GM18505 (cell line): ENCODE data around the gene BNC2.

Experiments
- ATAC-seq: cut with Tn5 transposase; IDR thresholded peaks from one replicate; pipeline ENCODE4 v1.9.1; 2021; ENCODE audit not compliant: unreplicated experiment
- POLR2A ChIP-seq: IDR thresholded peaks from 4 replicates; pipeline ENCODE4 v1.6.1; 2011; ENCODE audit warnings: borderline replicate concordance; ENCODE audit not compliant: insufficient read depth, insufficient read length; ENCODE audit errors: extremely low read depth

BNC2 gene

DNA sequence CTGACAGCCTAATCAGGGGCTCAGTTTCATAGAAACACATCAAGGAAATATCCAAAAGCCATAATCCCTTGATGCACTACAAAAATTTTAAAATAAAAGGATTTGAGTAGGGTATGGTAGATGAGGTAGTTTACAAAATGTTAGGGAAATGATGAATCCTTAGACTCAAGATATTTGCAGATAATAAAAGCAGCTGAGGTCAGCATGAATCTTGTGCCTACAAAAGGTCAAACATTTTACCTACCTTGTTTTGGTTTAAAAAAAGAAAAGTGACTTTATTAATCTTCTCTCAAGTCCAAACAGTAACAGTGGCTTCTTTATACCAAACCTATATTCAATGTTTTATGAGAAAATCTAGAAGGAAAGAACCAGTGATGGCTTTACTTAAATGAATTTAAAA lies 135.5 kb downstream of the BNC2 start:
- TF ChIP-seq POLR2A: no peak
- no peak for ATAC-seq

DNA sequence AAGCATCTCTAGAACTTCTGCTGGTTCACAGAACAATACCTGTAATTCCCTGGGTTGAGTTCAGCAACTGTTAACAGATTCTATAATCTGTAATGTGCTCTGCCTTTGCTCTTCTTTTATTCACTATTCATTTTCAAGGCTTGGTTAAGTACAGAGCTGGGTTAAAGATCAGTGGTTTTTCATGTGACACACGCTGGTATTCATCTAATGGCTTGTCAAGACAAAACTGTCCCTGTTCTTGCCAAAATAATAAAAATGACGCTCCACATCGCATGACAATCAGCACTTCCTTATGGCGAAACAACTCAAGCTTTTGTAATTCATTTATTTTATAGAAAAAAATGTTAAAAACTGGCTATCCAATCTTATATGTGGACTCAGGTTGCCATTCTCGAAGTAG lies 137.9 kb downstream of the BNC2 start:
- TF ChIP-seq POLR2A: no peak
- ATAC-seq: no peak

DNA sequence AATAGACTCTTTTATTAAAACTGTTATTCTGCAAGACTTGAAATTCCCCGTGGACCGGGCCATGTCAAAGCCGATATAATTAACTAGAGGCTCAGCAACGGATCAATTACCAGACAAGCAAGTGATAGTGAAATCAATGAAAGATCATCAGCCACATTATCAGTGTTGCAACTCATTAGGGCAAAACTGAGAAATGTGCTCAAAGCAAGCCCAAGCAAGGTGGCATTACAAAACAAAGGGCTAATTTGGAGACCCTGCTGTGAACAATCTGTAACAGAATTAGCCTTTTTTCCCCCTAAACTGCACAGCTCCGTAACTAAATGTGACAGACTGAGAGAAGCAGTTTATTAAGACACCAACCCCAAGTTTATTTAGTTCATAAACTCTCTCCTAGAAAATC lies 140.3 kb downstream of the BNC2 start:
- no peak for ATAC-seq

DNA sequence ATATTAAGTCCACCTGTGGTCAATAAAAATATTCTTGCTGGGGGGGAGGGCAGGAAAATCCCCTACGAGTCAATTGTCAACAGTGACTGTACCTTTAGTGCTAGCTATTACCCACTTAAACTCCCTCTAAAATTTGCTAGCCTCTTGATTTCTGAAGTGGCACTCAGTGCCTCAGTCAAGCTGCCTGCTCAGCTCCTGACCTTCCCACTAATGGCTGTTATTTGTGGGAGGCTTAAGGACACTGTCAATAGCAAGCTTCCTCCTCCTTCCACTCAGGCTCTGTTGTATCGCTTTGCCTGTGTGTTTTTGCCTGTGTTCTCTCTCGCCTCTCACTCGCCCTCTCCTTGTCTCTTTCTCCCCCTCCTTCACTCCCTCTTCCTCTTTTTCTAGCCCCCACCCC lies 140.8 kb downstream of the BNC2 start:
- no peak for ATAC-seq
- TF ChIP-seq POLR2A: no peak

More for the DNA sequence above, 140.3 kb downstream of the BNC2 start:
- no peak for TF ChIP-seq POLR2A

DNA sequence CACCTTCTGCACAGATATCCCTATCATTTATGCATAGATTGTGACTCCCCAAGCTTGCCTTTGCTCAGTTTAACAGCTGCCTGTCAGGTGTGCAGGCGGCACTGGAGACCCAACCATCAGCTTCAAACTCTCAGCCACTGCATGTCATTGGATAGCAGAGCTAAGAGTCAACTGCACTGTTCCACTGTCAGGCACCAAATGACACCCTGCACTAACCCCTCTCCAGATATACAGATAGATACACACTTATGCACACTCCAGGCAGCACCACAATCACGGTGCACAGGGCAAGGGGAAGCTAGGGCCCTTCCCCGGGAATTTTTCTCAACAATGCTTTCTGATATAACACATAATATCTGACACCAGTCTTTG lies 142.3 kb downstream of the BNC2 start:
- no peak for TF ChIP-seq POLR2A
- ATAC-seq: no peak

DNA sequence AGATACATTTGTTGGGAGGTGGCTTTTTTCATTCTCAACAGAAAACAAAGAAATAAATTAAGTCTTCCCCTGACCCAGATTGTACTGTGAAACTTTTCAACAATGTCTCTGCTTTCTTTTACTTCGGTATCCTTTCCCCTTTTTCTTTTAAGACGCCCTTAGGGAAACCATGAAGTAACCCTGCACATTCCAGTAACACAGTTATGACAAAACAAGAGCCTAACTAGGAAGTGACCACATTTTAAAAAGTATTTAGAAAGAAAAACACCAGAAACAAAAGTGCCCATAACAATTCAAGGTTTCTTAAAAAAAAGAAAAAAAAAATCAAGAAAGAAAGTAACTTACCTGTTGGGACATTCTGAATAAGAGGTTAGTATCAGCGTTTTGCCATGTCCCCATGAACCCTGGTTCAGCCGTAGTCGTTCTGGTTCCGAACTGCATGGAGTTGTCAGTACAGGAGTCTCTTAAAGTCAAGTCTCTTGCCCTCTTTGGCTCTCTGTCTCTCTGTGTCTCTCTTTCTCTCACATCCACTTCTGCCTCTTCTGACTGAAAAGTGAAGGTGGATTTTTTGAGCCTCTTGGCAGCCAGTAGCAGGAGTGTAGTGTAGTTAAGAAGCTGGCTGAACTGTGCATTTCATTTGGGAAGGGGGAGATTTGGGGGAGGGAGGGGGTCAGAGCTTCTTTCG lies 142.9 kb downstream of the BNC2 start:
- no peak for TF ChIP-seq POLR2A
- ATAC-seq: no peak

DNA sequence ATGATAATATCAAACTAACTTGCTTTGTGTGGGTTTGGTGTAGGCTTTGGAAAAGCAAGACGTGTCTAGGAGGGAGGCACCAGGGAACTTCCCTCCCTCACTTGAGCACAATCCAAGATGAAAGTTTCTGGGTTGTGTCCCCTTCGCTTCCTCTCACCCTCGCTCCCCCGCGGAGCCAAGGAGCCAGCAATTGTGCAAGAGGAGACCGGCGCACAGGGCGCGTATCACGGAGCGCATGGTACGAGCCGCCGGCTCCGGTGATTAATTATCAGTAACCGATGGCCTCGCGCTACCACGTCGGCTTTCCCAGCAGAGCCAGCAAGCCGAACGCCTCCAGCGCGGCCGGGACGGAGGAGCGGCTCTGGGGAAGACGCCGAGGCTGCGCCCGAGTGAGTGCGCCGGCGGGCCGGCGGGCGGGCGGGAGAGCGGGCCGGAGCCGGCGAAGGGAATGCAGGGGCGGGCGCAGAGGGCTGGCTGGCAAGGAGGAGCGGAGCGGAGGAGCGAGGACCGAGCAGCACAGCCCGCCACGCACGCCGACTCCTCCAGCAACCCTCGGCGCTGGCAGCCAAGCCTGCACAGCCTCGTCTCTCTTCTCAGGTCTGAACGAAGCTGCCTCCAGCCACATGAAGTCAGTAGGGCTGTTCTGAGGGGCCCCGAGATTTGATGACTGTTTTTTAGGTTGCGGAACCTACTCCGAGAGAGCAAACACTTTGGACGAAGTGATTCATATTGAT lies 143.6 kb downstream of the BNC2 start:
- peak; percentile 56 for ATAC-seq
- TF ChIP-seq POLR2A: no peak

DNA sequence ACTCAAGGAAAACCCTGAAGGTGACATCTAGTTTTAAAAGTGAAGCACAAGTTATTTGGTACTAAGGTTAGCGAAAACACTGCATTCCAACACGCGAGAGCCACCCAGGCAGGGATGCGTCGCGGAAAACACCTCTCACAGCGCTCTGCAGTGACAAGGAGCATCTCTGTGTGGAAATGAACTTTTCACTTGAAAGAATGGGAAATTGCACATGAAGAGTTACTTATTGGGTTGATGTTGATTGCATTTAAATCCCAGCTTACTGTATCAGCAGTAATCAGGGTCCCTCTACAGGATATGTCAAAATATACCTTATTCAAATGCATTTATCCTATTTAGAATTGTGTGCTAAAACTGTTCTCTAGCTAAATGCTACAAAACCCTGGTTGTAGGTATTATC lies 144.4 kb downstream of the BNC2 start:
- no peak for TF ChIP-seq POLR2A
- ATAC-seq: no peak

DNA sequence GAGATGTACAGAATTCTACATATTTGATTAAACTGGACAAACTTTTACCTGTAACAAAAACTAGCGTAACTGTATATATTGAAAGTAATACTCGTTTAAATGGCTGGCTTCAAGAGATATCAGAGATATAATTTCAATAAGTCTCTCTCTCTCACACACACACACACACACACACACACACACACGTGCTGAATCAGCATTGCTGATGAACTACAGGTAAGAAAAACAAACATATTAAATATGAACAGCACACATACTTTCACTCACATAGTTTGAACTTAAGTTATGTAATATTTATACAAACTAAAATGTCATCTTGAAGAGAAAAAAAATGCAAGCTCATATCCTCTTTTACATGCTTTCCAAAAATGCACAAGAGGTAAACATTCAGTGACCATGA lies 145.4 kb downstream of the BNC2 start:
- TF ChIP-seq POLR2A: no peak
- no peak for ATAC-seq

DNA sequence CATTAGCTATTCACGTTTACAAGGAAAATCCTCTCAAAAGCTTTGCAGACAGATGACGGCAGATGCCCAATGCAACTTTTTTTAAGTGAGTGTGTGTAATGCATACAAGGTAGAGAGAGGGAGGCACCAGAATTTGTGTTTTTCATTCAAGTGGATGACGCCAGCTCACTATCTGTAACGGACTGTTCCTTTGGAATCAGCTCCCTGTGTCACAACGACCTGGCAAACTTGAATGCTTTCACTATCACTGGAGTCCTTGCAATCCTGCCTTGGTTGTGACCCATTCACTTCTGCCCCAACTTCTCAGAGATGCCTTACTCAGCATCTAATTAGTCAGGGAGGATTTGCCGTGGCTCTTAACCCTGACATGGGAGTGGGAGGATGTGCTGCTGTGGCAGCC lies 148.5 kb downstream of the BNC2 start:
- no peak for ATAC-seq

DNA sequence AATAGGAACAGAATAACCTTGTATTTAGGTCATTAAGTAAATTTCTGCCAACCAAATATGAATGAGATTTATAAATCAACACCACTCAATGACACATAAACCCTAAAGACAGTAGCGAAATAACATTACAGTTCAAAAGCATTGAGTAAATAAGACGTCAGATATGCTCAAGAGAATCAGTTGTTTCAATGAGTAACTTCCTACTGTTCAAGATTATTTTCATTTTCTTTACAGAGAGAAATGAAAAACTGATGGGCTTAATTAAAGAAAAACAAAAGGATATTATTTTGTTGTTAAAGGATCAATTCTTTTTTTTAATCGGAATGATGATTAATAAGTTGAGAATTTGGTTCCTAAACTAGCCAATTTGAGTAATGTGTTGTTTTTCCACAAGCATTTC lies 150.1 kb downstream of the BNC2 start:
- TF ChIP-seq POLR2A: no peak
- no peak for ATAC-seq

More for the DNA sequence above, 148.5 kb downstream of the BNC2 start:
- no peak for TF ChIP-seq POLR2A

DNA sequence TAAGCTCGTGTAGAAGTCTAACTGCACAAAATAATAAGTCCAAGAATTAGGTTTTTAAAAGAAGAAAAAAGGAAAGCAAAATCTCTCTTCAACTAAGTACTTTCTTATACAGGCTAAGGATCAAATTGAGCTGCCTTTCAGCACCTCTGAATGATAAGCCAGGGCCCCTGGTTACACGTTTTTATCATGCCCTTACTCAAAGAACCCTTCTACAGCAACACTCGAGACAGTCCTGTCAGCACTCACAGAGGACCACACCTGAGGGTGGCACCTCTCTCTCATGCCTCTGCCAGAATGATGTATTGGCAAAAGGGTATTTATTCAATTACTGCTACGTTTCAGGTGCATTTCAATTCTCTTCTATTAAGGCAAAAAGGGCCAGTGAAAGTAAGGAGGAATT lies 150.5 kb downstream of the BNC2 start:
- TF ChIP-seq POLR2A: no peak
- ATAC-seq: no peak

DNA sequence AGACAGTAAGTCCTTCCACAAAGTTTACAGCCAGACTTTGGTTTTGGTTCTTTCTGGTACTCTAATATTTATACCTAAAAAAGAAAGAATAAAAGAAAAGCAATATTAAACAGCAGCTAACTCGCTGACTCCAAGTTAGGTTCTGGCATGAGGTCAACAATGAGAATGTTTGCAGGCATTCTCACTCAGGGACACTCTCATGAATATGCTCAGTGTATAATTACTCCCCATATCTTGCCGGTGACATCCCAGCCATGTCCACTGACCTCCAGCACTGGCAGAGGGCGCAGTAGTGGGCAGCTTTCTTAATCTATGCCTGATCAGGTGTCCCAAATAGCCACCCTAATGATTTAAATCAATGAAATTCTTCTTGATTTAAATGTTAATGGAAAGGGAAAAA lies 151.5 kb downstream of the BNC2 start:
- no peak for TF ChIP-seq POLR2A
- ATAC-seq: no peak

DNA sequence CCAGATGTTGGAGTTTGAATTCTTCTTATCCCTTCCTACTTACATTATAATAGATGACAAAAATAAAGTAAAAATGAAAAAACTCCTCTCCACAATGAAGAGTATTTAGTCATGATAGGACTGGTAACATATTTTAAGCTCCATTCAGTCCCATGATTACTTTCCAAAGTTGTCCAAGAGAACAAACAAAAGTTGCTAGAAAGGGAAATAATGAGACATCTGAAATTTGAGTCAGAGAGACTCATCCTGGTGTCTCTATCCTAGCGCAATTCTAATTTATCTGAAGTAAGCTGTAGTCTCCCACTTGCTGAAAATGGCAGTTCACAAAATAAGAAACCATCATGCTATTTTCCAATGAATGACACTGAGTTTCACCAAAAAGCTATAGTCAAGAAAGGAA lies 152.2 kb downstream of the BNC2 start:
- TF ChIP-seq POLR2A: no peak
- ATAC-seq: no peak
